ENCODE measurements around the gene GRK4. TPM values are rescaled to one million over a fixed set of nuclear protein-coding genes. Genes with fewer than 3 reads are reported as not detected.

GRK4 gene
- total and polyA plus RNA-seq, 2 of the 4 experiments (the other 2 are of a cell fraction), result 1.6 to 2.2 TPM

DNA sequence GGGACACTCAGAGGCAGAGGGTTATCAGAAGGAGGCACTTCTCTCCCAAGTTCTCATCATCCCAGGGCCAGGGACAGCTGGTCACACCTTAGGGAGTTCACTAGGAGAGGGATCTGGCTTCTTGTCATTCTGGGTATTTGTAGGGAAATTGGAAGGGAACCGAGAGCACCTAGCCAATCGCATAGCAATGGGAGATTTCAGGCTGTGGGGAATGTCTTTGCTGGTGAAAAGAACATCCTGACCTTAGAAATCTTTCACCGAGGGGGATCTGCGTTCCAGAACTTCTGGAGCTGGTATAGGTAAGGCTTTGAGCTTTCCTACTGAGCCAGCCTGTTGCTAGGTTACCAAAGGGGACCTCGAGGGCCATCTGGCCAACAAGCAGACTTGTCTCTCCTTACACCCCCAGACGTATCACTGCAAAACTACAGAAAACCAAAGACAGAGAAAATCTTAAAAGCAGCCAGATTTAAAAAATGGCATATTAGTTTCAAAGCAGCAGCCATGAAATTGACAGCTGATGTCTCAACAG lies 104.2 kb downstream of the GRK4 start:
- no peak for ATAC-seq (ENCODE audit: low read depth)
- Histone ChIP-seq H3K27ac (ENCODE audit: insufficient read depth, low read length) (no peak overlapping the region), H3K56ac (ENCODE audit: extremely low read depth, insufficient read depth, low read length) (no peak overlapping the region), H3K23ac (ENCODE audit: low read depth, low read length) (no peak overlapping the region), H2BK120ac (ENCODE audit: low read depth, low read length) (no peak overlapping the region), H3K4me3 (ENCODE audit: insufficient read depth, low read depth, low read length) (no peak overlapping the region), H2BK15ac (ENCODE audit: low read depth, low read length) (no peak overlapping the region), H2AK9ac (replicated peaks; ENCODE audit: low read depth, low read length, poor library complexity) (no peak overlapping the region), H3K9me3 (ENCODE audit: control insufficient read depth, insufficient read depth, low read length) (no peaks in the 10 kb centered on the region), H3K9me1 (ENCODE audit: insufficient read depth, low read length) (peaks cover 4% of the 10 kb centered on the region; the same call in 1 of the 2 replicates), H3K9ac (ENCODE audit: low read depth, low read length) (no peak overlapping the region), H3K14ac (replicated peaks; ENCODE audit: low read depth, low read length) (no peak overlapping the region), H3K27me3 (ENCODE audit: control insufficient read depth, insufficient read depth, low read length) (peaks cover 15% of the 10 kb centered on the region), H2AK5ac (ENCODE audit: low read depth, low read length) (no peak overlapping the region), H4K8ac (ENCODE audit: low read depth in 2 of 2, low read length in 2 of 2) (no peak overlapping the region), H2BK5ac (ENCODE audit: low read depth, low read length, poor library complexity, severe bottlenecking) (no peak overlapping the region), H3K4me1 (ENCODE audit: control insufficient read depth, insufficient read depth, low read length) (peaks cover 2% of the 10 kb centered on the region; the same call in 1 of the 2 replicates), H2BK20ac (ENCODE audit: low read depth, low read length) (no peak overlapping the region), H3K79me1 (ENCODE audit: low read depth in 1 of 2, low read length in 2 of 2) (no peaks in the 10 kb centered on the region), H3K36me3 (ENCODE audit: control insufficient read depth, insufficient read depth, low read length) (no peaks in the 10 kb centered on the region), H4K5ac (ENCODE audit: low read depth, low read length) (no peak overlapping the region), H4K20me1 (ENCODE audit: insufficient read depth, low read length) (no peaks in the 10 kb centered on the region), H3K4ac (ENCODE audit: low read depth, low read length) (no peak overlapping the region), H4K91ac (ENCODE audit: insufficient read depth, low read depth, low read length) (no peak overlapping the region), H2AFZ (replicated peaks; ENCODE audit: low read length, poor library complexity) (no peak overlapping the region), H3K18ac (ENCODE audit: low read depth, low read length) (no peak overlapping the region), H3K4me2 (ENCODE audit: low read depth, low read length) (no peak overlapping the region)
- no peak for DNase-seq
- TF ChIP-seq CHD1 (IDR thresholded peaks at IDR 0.05; ENCODE audit: low read depth, low read length) (no peak), MAFK (IDR thresholded peaks at IDR 0.05; ENCODE audit: low read depth, low read length) (no peak), CEBPB (IDR thresholded peaks at IDR 0.05; ENCODE audit: low read depth, low read length) (no peak), USF2 (IDR thresholded peaks at IDR 0.05; ENCODE audit: low read depth, low read length) (no peak), RCOR1 (IDR thresholded peaks at IDR 0.05; ENCODE audit: insufficient replicate concordance, low read length) (no peak), RFX5 (IDR thresholded peaks at IDR 0.05; ENCODE audit: low read depth, low read length) (no peak), POLR2A (IDR thresholded peaks at IDR 0.05; ENCODE audit: low read depth, low read length) (no peak), MAZ (IDR thresholded peaks at IDR 0.05; ENCODE audit: borderline replicate concordance, low read depth, low read length) (no peak), BHLHE40 (IDR thresholded peaks at IDR 0.05; ENCODE audit: low read depth, low read length) (no peak), RAD21 (IDR thresholded peaks at IDR 0.05; ENCODE audit: low read length) (no peak), NFE2L2 (IDR thresholded peaks at IDR 0.05; ENCODE audit: low read depth, low read length) (no peak), CTCF (conservative IDR thresholded peaks at IDR 0.05; ENCODE audit: low read depth, low read length) (no peak), SMC3 (IDR thresholded peaks at IDR 0.05; ENCODE audit: low read depth, low read length) (no peak), MXI1 (IDR thresholded peaks at IDR 0.05; ENCODE audit: borderline replicate concordance, low read depth, low read length) (no peak), FOS (IDR thresholded peaks at IDR 0.05; ENCODE audit: low read depth, low read length) (no peak)
- TF ChIP-seq, protein P1, sequence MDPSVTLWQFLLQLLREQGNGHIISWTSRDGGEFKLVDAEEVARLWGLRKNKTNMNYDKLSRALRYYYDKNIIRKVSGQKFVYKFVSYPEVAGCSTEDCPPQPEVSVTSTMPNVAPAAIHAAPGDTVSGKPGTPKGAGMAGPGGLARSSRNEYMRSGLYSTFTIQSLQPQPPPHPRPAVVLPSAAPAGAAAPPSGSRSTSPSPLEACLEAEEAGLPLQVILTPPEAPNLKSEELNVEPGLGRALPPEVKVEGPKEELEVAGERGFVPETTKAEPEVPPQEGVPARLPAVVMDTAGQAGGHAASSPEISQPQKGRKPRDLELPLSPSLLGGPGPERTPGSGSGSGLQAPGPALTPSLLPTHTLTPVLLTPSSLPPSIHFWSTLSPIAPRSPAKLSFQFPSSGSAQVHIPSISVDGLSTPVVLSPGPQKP (IDR thresholded peaks at IDR 0.05; ENCODE audit: borderline replicate concordance, low read depth, low read length), result no peak
- intact Hi-C loops (cut with micrococcal nuclease) (no loop called here), in situ Hi-C loops (cut with MboI; ENCODE audit: low sequenced_read_pairs) (no loop called here), dilution Hi-C loops (cut with HindIII; ENCODE audit: low sequenced_read_pairs, unreplicated experiment) (no loop called here)
- POLR2A ChIA-PET (ENCODE audit: unreplicated experiment), result no interaction called here
- WGBS, 2 experiments (ENCODE audit: extremely low coverage in 2 of 2, insufficient read length in 1 of 2), result 80% methylated on average over 1 of the region's 6 CpGs; no CpG with 5 or more reads in 1 of the 2 experiments
- BruUV-seq (replicated peaks), result no TSS peak
- CTCF ChIA-PET, result no interaction called here
